PC-3 (cell line): ENCODE results near the gene LRFN5. TPM values are rescaled to one million over a fixed set of nuclear protein-coding genes. Genes with fewer than 3 reads are reported as not detected.

Source experiments
- ATAC-seq: fragments of 200-7000 bp; cut with Tn5 transposase; 2 replicates; pipeline ENCODE4 v1.9.1; 2020; ENCODE audit warnings: mild to moderate bottlenecking, moderate library complexity
- BruUV-seq: library from RNA; stranded (reverse); fragments of 400-500 nt; replicated peaks from 2 replicates; lab custom pipeline; 2021; lab: Mats Ljungman, UMichigan
- CTCF ChIA-PET: fragments of 300-600 bp; sonication (Branson Sonifier 250); formaldehyde crosslinking; loops from one replicate; lab custom pipeline; 2022; ENCODE audit warnings: antibody characterized with exemption; lab: Charles Lee
- POLR2A ChIA-PET: fragments of 300-600 bp; sonication (Branson Sonifier 250); formaldehyde crosslinking; loops from one replicate; lab custom pipeline; 2022; ENCODE audit warnings: antibody characterized with exemption; ENCODE audit not compliant: unreplicated experiment; lab: Charles Lee
- DNase-seq: peaks from one replicate; pipeline ENCODE4 v3.0.0-alpha.2; 2015
- H2AFZ ChIP-seq: fragments of 300-600 bp; sonication (generic); 2 replicates; pipeline ENCODE4 v1.6.0; 2016; ENCODE audit warnings: antibody characterized with exemption, low read length
- H3F3A ChIP-seq: fragments of 300-600 bp; sonication (generic); one replicate; pipeline ENCODE4 v1.6.0; 2017; ENCODE audit warnings: antibody characterized with exemption, low read length, control low read depth, mild to moderate bottlenecking; ENCODE audit not compliant: unreplicated experiment
- H3K27ac ChIP-seq: fragments of 300-600 bp; sonication (generic); 2 replicates; pipeline ENCODE4 v1.5.1; 2016; ENCODE audit warnings: mild to moderate bottlenecking, low read length
- H3K27me3 ChIP-seq: fragments of 300-600 bp; sonication (generic); 2 replicates; pipeline ENCODE4 v1.6.1; 2016; ENCODE audit warnings: low read length, mixed read lengths
- H3K36me3 ChIP-seq: fragments of 300-600 bp; sonication (generic); 2 replicates; pipeline ENCODE4 v1.6.1; 2016; ENCODE audit warnings: low read depth, mixed run types, low read length, mixed read lengths
- H3K4me1 ChIP-seq: fragments of 300-600 bp; sonication (generic); 2 replicates; pipeline ENCODE4 v1.5.1; 2016; ENCODE audit warnings: low read length; ENCODE audit not compliant: insufficient read depth
- H3K4me2 ChIP-seq: fragments of 300-600 bp; sonication (generic); 2 replicates; pipeline ENCODE4 v1.6.0; 2016; ENCODE audit warnings: low read length
- H3K4me3 ChIP-seq: fragments of 300-600 bp; sonication (generic); 2 replicates; pipeline ENCODE4 v1.5.1; 2016; ENCODE audit warnings: mild to moderate bottlenecking, low read length, mixed read lengths
- H3K79me2 ChIP-seq: fragments of 300-600 bp; sonication (generic); 2 replicates; pipeline ENCODE4 v1.6.1; 2017; ENCODE audit warnings: low read length, mixed read lengths
- H3K9ac ChIP-seq: fragments of 300-600 bp; sonication (generic); 2 replicates; pipeline ENCODE4 v1.6.0; 2016; ENCODE audit warnings: mild to moderate bottlenecking, low read length
- H3K9me2 ChIP-seq: fragments of 300-600 bp; sonication (generic); replicated peaks from 2 replicates; pipeline ENCODE4 v1.6.1; 2016; ENCODE audit warnings: mixed run types, low read length, mixed read lengths
- H3K9me3 ChIP-seq: fragments of 300-600 bp; sonication (generic); 2 replicates; pipeline ENCODE4 v1.6.1; 2016; ENCODE audit warnings: low read length, mixed read lengths
- H4K20me1 ChIP-seq: fragments of 300-600 bp; sonication (generic); 2 replicates; pipeline ENCODE4 v1.6.1; 2016; ENCODE audit warnings: low read length, mixed read lengths
- EZH2 ChIP-seq: fragments of 300-600 bp; sonication (generic); IDR thresholded peaks from one replicate; pipeline ENCODE4 v1.6.1; 2017; ENCODE audit warnings: antibody characterized with exemption, mild to moderate bottlenecking, low read length; ENCODE audit not compliant: unreplicated experiment
- EZH2phosphoT487 ChIP-seq: fragments of 300-600 bp; sonication (generic); IDR thresholded peaks from 2 replicates; pipeline ENCODE4 v1.6.1; 2018; ENCODE audit warnings: mild to moderate bottlenecking, antibody characterized with exemption, low read length, borderline replicate concordance
- intact Hi-C: fragments of 100-400 bp; cut with micrococcal nuclease; formaldehyde crosslinking; loops from 2 replicates; pipeline ENCODE4 v1.9.0; 2023
- total RNA-seq: library from RNA; depleted of rRNA; stranded (reverse); fragments of >200 nt; gene quantifications from 2 replicates; pipeline ENCODE4 v1.2.3, GENCODE V29; 2014
- TF ChIP-seq, protein P1 (sequence below): fragments of 300-600 bp; sonication (generic); conservative IDR thresholded peaks from 2 replicates; pipeline ENCODE4 v1.5.1; 2017; ENCODE audit warnings: antibody characterized with exemption, low read depth, mild to moderate bottlenecking, low read length

Gene LRFN5
- total RNA-seq, 1 experiment from 2014 or later: not detected

DNA sequence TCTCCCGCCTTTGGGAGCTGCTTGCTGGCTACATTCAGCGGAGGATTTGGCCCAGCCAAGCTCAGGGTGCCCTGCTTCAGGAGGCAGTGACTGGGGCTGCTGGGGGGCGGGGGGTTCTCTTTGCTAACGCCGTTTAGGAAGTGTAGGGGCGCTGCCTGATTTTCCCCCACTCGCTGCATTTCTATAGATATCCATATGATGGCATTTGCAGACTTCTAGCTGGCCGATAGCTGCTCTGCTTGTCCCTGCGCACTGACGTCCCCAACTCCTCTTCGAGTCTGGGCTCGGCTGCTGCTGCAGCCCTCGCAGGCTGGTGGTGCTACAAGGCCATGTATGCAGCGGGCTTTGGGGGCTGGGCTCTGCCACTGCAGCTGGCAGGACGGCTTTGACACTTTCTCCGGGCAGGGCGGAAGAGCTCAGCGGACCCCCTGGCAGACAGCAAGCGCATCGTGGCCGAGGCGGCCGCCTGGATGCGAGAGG, 3.1 kb downstream of the LRFN5 start:
- Histone ChIP-seq H3K4me1 (no peaks in the 10 kb centered on the region), H3K79me2 (no peaks in the 10 kb centered on the region), H2AFZ (peak overlapping the region; percentile 71), H3K27ac (no peak overlapping the region), H3K4me3 (peak overlapping the region; percentile 53), H3K27me3 (peaks cover 73% of the 10 kb centered on the region), H3K9me3 (no peaks in the 10 kb centered on the region), H3K36me3 (no peaks in the 10 kb centered on the region), H3K4me2 (peak overlapping the region; percentile 77), H3F3A (no peaks in the 10 kb centered on the region), H3K9me2 (no peaks in the 10 kb centered on the region), H3K9ac (no peak overlapping the region), H4K20me1 (no peaks in the 10 kb centered on the region)
- ChIA-PET CTCF (interaction anchor here (0.5 to 1.4 kb wide), 15 partner anchors 9 to 1447 kb away, joined by 3 to 6 read pairs (median 3); no protein-coding TSS in a partner anchor), POLR2A (interaction anchor here (0.6 kb wide), 1 partner anchor 144 kb away, joined by 4 read pairs; no protein-coding TSS in a partner anchor)
- no TSS peak for BruUV-seq
- DNase-seq (peak; percentile 56), ATAC-seq (peak; percentile 97)
- intact Hi-C loops: loop anchor here (1.0 to 10.0 kb wide), 9 partner anchors 138 to 658 kb away; no protein-coding TSS in a partner anchor
- TF ChIP-seq EZH2: no peak
- TF ChIP-seq, protein P1, sequence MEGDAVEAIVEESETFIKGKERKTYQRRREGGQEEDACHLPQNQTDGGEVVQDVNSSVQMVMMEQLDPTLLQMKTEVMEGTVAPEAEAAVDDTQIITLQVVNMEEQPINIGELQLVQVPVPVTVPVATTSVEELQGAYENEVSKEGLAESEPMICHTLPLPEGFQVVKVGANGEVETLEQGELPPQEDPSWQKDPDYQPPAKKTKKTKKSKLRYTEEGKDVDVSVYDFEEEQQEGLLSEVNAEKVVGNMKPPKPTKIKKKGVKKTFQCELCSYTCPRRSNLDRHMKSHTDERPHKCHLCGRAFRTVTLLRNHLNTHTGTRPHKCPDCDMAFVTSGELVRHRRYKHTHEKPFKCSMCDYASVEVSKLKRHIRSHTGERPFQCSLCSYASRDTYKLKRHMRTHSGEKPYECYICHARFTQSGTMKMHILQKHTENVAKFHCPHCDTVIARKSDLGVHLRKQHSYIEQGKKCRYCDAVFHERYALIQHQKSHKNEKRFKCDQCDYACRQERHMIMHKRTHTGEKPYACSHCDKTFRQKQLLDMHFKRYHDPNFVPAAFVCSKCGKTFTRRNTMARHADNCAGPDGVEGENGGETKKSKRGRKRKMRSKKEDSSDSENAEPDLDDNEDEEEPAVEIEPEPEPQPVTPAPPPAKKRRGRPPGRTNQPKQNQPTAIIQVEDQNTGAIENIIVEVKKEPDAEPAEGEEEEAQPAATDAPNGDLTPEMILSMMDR: peak; percentile 56

DNA sequence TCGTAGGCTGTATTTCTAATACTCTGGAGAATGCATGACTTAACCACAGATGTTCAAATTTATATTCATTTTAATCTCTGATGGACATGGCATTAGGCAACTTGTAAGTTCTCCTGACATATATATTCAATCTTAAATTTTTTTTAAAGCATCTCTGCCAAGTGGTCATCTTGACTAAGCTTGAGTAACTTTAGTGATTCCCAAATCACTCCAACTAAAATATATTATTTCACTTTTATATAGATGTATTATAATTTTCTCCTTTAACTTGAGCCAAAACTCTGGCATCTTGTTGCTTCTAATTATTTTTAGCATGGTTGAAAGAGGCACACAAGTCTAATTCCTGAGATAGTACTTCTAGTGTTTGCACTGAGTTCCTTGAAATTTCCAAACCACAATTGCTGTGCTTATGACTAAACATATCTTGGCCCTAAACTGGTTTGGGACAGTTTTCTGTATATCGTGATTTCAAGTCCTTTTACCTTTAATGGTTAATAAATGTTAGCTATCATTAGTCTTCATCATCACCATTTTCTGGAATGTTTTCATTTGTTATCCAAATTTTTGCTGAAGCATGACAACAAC, 8.4 kb downstream of the LRFN5 start:
- H3K79me2 ChIP-seq: no peaks in the 10 kb centered on the region
- TF ChIP-seq EZH2: no peak
- no peak overlapping the region for H3K4me2 ChIP-seq
- no peaks in the 10 kb centered on the region for H3K9me3 ChIP-seq
- no peak overlapping the region for H3K4me3 ChIP-seq
- no TSS peak for BruUV-seq
- no peaks in the 10 kb centered on the region for H3K9me2 ChIP-seq
- H3K9ac ChIP-seq: no peak overlapping the region
- DNase-seq: no peak
- no peaks in the 10 kb centered on the region for H3F3A ChIP-seq
- no peaks in the 10 kb centered on the region for H3K4me1 ChIP-seq
- no peaks in the 10 kb centered on the region for H4K20me1 ChIP-seq
- intact Hi-C loops: loop anchor here (10.0 kb wide), 1 partner anchor 410 kb away; no protein-coding TSS in a partner anchor
- H2AFZ ChIP-seq: no peak overlapping the region
- CTCF ChIA-PET: no interaction called here
- ATAC-seq: no peak
- H3K27me3 ChIP-seq: peaks cover 21% of the 10 kb centered on the region
- POLR2A ChIA-PET: no interaction called here
- no peak overlapping the region for H3K27ac ChIP-seq
- H3K36me3 ChIP-seq: no peaks in the 10 kb centered on the region

DNA sequence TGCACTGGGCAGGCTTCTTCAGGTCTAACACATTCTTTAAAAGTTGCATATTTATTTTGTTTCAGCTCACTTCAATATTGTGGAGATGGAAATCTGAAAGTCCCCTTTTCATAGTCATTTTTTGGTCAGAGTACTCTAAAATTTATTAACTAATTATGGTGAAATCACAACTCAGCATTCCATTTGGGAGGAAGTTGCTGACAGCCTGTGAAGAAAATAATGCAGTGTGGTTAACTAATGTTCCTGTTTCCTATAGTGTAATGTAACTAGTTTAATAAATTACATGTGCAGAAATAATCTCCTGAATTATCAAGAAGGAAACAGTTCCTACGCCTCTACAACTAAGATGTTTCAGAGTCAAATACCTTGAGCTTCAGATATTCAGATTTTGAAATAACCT, 17.1 kb downstream of the LRFN5 start:
- POLR2A ChIA-PET: no interaction called here
- intact Hi-C loops: no loop called here

More for the DNA sequence above, 17.1 kb downstream of the LRFN5 start:
- TF ChIP-seq EZH2 (no peak), EZH2phosphoT487 (no peak)
- TF ChIP-seq, protein P1: no peak
- CTCF ChIA-PET: interaction anchor here (0.6 kb wide), 1 partner anchor 23 kb away, joined by 3 read pairs; no protein-coding TSS in a partner anchor
- no peaks in the 10 kb centered on the region for H3F3A ChIP-seq
- no peaks in the 10 kb centered on the region for H3K9me2 ChIP-seq
- H3K36me3 ChIP-seq: no peaks in the 10 kb centered on the region
- ATAC-seq (no peak), DNase-seq (no peak)
- no peak overlapping the region for H2AFZ ChIP-seq
- no peak overlapping the region for H3K27ac ChIP-seq
- H3K4me1 ChIP-seq: no peaks in the 10 kb centered on the region
- H3K9ac ChIP-seq: no peak overlapping the region
- H3K9me3 ChIP-seq: no peaks in the 10 kb centered on the region
- H3K4me3 ChIP-seq: no peak overlapping the region
- no TSS peak for BruUV-seq
- no peak overlapping the region for H3K4me2 ChIP-seq
- H3K27me3 ChIP-seq: no peaks in the 10 kb centered on the region
- no peaks in the 10 kb centered on the region for H4K20me1 ChIP-seq
- H3K79me2 ChIP-seq: no peaks in the 10 kb centered on the region
